K562 (cell line): ENCODE results near the gene NCOA1. TPM values are rescaled to one million over a fixed set of nuclear protein-coding genes. Genes with fewer than 3 reads are reported as not detected.

Experiments used
- C11orf30 ChIP-seq: fragments of 450-650 bp; IDR thresholded peaks from 2 replicates; pipeline ENCODE4 v1.6.1; 2016; ENCODE audit warnings: low read depth, mild to moderate bottlenecking
- CEBPB ChIP-seq: fragments of 450-650 bp; IDR thresholded peaks from 2 replicates; pipeline ENCODE4 v1.6.1; 2016; ENCODE audit warnings: missing genetic modification characterization, missing compliant biosample characterization
- DACH1 ChIP-seq: fragments of 450-650 bp; IDR thresholded peaks from 2 replicates; pipeline ENCODE4 v1.6.1; 2018; ENCODE audit not compliant: partially characterized antibody
- FOXM1 ChIP-seq, 2 experiments: fragments of 450-650 bp in 1 of 2; sonication (generic) in 1 of 2; formaldehyde crosslinking in 1 of 2; IDR thresholded peaks; 2 replicates each; pipeline versions ENCODE4 v1.6.1 to v1.9.0; 2017 to 2022; ENCODE audit warnings: low read depth in 2 of 2, mild to moderate bottlenecking in 2 of 2, missing genetic modification reagents in 1 of 2, moderate library complexity in 1 of 2
- JUNB ChIP-seq: fragments of 450-650 bp; formaldehyde crosslinking; conservative IDR thresholded peaks from 2 replicates; pipeline ENCODE4 v1.4.0; 2020; ENCODE audit warnings: mild to moderate bottlenecking
- RAD21 ChIP-seq, 2 experiments: fragments of 250-450 bp in 1 of 2; fragments of 450-650 bp in 1 of 2; sonication (Bioruptor Pico) in 1 of 2; formaldehyde crosslinking in 1 of 2; IDR thresholded peaks in 1 of 2; conservative IDR thresholded peaks in 1 of 2; 2 replicates each; pipeline versions ENCODE4 v1.4.0 to v1.8.0; 2020 to 2022; ENCODE audit warnings: mild to moderate bottlenecking in 2 of 2, moderate library complexity in 1 of 2
- SMARCA4 ChIP-seq: fragments of 450-650 bp; IDR thresholded peaks from 2 replicates; pipeline ENCODE4 v1.6.1; 2016
- SUPT5H ChIP-seq: fragments of 450-650 bp; IDR thresholded peaks from 2 replicates; pipeline ENCODE4 v1.6.1; 2016
- ZKSCAN8 ChIP-seq: fragments of 200-800 bp; sonication (Bioruptor generic); IDR thresholded peaks from 2 replicates; pipeline ENCODE4 v1.6.1; 2016; ENCODE audit warnings: missing genetic modification characterization, missing compliant biosample characterization
- ZNF146 ChIP-seq: IDR thresholded peaks from one replicate; pipeline ENCODE4 v1.6.1; 2018; ENCODE audit warnings: missing compliant biosample characterization; ENCODE audit not compliant: unreplicated experiment
- ZNF444 ChIP-seq: fragments of 250-450 bp; sonication (Bioruptor Pico); IDR thresholded peaks from 2 replicates; pipeline ENCODE4 v1.4.0; 2020; ENCODE audit warnings: mild to moderate bottlenecking, moderate library complexity
- ZNF586 ChIP-seq: fragments of 450-650 bp; formaldehyde crosslinking; conservative IDR thresholded peaks from 2 replicates; pipeline ENCODE4 v1.4.0; 2020; ENCODE audit warnings: mild to moderate bottlenecking, moderate library complexity
- polyA plus RNA-seq, 8 experiments: library from polyadenylated mRNA; depleted of rRNA in 4 of 8; stranded (reverse) in 5 of 8; unstranded in 3 of 8; fragments of >200 nt; fragmentation: Nextera tagmentation in 2 of 8; fragmentation: Illumina TruSeq in 1 of 8; extraction: Ambion mirVana in 2 of 8; extraction: Trizol in 1 of 8; gene quantifications; 2 replicates each; pipeline versions ENCODE4 v1.2.1 to v1.2.3, GENCODE V29; 2011 to 2014; ENCODE audit warnings: inconsistent platforms in 1 of 8, missing spikeins in 1 of 8
- total RNA-seq, 7 experiments: library from RNA; depleted of rRNA in 6 of 7; stranded (reverse); fragments of >200 nt in 6 of 7; fragmentation: Illumina TruSeq in 2 of 7; extraction: Trizol in 2 of 7; gene quantifications; 2 replicates each; pipeline versions ENCODE4 v1.2.1 to v1.2.3, GENCODE V29; 2011 to 2021; ENCODE audit warnings: low replicate concordance in 1 of 7
- TF ChIP-seq, protein P1 (sequence below): fragments of 250-450 bp; sonication (Bioruptor Pico); IDR thresholded peaks from 2 replicates; pipeline ENCODE4 v1.5.0; 2021
- TF ChIP-seq, protein P2 (sequence below): sonication (generic); formaldehyde crosslinking; IDR thresholded peaks from 2 replicates; pipeline ENCODE4 v1.8.0; 2022; ENCODE audit warnings: mild to moderate bottlenecking, missing genetic modification reagents
- TF ChIP-seq, protein P3 (sequence below): fragments of 450-650 bp; IDR thresholded peaks from one replicate; pipeline ENCODE4 v1.6.1; 2018; ENCODE audit warnings: mild to moderate bottlenecking, moderate library complexity; ENCODE audit not compliant: partially characterized antibody
- TF ChIP-seq, protein P4 (sequence below), 2 experiments: IDR thresholded peaks; 2 replicates each; pipeline ENCODE4 v1.6.1; 2012; ENCODE audit warnings: improper control_type of control experiment in 2 of 2, low read depth in 2 of 2, low read length in 2 of 2, borderline replicate concordance in 1 of 2
- TF ChIP-seq, protein P5 (sequence below): fragments of 250-450 bp; sonication (Bioruptor Pico); IDR thresholded peaks from 2 replicates; pipeline ENCODE4 v1.9.0; 2021; ENCODE audit warnings: mild to moderate bottlenecking
- TF ChIP-seq, protein P6 (sequence below): sonication (generic); formaldehyde crosslinking; IDR thresholded peaks from 2 replicates; pipeline ENCODE4 v1.9.0; 2022; ENCODE audit warnings: mild to moderate bottlenecking, missing genetic modification reagents
- TF ChIP-seq, protein P7 (sequence below): sonication (generic); formaldehyde crosslinking; IDR thresholded peaks from 2 replicates; pipeline ENCODE4 v1.4.0; 2020; ENCODE audit warnings: mild to moderate bottlenecking, missing genetic modification reagents

Gene NCOA1
- total and polyA plus RNA-seq, 9 of the 15 experiments (the other 6 are each of a cell fraction or from before 2014, with no cell fraction given), result 4.9 to 25.7 (median 17.0) TPM

DNA sequence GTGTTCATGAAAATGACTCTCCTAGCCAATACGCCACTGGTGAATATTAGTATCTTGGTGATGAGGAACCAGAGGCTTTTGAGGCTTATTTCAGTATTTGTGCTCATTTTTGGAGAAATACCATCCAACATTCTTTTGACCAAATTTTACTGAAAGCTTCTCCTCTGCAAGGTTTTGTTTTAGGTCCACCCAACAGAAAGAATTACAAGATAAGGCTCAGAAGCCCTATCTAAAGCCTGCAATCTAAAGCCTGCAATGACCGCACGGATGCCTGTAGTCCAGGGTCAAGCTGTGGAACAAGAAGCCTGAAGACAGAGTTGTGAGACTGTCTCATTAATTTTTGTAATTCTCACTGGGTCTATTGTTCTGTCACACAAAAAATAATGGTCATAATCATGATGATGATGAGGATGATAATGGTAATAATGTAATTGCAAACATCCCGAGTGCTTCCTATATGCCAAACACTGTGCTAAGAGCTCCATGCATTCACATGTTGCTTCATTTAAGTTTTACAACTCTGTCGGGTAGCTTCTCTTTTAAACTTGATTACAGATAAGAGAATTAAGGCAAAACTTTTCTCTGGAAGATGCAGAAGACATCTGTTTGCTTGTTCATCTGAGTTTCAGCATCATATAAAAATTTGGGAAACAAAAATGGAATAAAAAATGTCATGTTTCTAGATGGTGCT is 33.2 kb upstream of the NCOA1 start (continued):
- TF ChIP-seq, protein P1, sequence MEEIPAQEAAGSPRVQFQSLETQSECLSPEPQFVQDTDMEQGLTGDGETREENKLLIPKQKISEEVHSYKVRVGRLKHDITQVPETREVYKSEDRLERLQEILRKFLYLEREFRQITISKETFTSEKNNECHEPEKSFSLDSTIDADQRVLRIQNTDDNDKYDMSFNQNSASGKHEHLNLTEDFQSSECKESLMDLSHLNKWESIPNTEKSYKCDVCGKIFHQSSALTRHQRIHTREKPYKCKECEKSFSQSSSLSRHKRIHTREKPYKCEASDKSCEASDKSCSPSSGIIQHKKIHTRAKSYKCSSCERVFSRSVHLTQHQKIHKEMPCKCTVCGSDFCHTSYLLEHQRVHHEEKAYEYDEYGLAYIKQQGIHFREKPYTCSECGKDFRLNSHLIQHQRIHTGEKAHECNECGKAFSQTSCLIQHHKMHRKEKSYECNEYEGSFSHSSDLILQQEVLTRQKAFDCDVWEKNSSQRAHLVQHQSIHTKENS (CRISPR knock-in tag), result no peak
- TF ChIP-seq, protein P2, sequence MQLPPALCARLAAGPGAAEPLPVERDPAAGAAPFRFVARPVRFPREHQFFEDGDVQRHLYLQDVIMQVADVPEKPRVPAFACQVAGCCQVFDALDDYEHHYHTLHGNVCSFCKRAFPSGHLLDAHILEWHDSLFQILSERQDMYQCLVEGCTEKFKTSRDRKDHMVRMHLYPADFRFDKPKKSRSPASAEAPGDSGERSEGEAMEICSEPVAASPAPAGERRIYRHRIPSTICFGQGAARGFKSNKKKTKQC (CRISPR knock-in tag), result no peak
- TF ChIP-seq, protein P3, sequence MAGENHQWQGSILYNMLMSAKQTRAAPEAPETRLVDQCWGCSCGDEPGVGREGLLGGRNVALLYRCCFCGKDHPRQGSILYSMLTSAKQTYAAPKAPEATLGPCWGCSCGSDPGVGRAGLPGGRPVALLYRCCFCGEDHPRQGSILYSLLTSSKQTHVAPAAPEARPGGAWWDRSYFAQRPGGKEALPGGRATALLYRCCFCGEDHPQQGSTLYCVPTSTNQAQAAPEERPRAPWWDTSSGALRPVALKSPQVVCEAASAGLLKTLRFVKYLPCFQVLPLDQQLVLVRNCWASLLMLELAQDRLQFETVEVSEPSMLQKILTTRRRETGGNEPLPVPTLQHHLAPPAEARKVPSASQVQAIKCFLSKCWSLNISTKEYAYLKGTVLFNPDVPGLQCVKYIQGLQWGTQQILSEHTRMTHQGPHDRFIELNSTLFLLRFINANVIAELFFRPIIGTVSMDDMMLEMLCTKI, result no peak
- TF ChIP-seq ZKSCAN8 (CRISPR knock-in tag) (no peak), C11orf30 (no peak), FOXM1 (IDR thresholded peaks at IDR 0.05; ENCODE audit: low read depth) (peak; percentile 76; the same call in 1 of the 2 replicates), FOXM1 (CRISPR knock-in tag; IDR thresholded peaks at IDR 0.05; ENCODE audit: low read depth) (no peak), CEBPB (tag) (no peak), SUPT5H (no peak), SMARCA4 (peak; percentile 95), JUNB (no peak), RAD21 (CRISPR knock-in tag; conservative IDR thresholded peaks at IDR 0.05 in 1 of 2, IDR thresholded peaks at IDR 0.05 in 1 of 2) (peak; percentile 4 to 10; a peak in 2 of 4 replicates), ZNF444 (CRISPR knock-in tag) (no peak), DACH1 (peak; percentile 14), ZNF146 (CRISPR knock-in tag) (no peak), ZNF586 (no peak)
- TF ChIP-seq, protein P4, sequence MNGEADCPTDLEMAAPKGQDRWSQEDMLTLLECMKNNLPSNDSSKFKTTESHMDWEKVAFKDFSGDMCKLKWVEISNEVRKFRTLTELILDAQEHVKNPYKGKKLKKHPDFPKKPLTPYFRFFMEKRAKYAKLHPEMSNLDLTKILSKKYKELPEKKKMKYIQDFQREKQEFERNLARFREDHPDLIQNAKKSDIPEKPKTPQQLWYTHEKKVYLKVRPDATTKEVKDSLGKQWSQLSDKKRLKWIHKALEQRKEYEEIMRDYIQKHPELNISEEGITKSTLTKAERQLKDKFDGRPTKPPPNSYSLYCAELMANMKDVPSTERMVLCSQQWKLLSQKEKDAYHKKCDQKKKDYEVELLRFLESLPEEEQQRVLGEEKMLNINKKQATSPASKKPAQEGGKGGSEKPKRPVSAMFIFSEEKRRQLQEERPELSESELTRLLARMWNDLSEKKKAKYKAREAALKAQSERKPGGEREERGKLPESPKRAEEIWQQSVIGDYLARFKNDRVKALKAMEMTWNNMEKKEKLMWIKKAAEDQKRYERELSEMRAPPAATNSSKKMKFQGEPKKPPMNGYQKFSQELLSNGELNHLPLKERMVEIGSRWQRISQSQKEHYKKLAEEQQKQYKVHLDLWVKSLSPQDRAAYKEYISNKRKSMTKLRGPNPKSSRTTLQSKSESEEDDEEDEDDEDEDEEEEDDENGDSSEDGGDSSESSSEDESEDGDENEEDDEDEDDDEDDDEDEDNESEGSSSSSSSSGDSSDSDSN (IDR thresholded peaks at IDR 0.05; ENCODE audit: borderline replicate concordance in 1 of 2, low read depth in 2 of 2, low read length in 2 of 2), result 0 out of 4 replicates have a peak, but pooled peaks of 1 of the 2 experiments have one; percentile 28
- TF ChIP-seq, protein P5, sequence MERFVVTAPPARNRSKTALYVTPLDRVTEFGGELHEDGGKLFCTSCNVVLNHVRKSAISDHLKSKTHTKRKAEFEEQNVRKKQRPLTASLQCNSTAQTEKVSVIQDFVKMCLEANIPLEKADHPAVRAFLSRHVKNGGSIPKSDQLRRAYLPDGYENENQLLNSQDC (CRISPR knock-in tag), result no peak
- TF ChIP-seq, protein P6, sequence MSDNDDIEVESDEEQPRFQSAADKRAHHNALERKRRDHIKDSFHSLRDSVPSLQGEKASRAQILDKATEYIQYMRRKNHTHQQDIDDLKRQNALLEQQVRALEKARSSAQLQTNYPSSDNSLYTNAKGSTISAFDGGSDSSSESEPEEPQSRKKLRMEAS (CRISPR knock-in tag), result no peak
- TF ChIP-seq, protein P7, sequence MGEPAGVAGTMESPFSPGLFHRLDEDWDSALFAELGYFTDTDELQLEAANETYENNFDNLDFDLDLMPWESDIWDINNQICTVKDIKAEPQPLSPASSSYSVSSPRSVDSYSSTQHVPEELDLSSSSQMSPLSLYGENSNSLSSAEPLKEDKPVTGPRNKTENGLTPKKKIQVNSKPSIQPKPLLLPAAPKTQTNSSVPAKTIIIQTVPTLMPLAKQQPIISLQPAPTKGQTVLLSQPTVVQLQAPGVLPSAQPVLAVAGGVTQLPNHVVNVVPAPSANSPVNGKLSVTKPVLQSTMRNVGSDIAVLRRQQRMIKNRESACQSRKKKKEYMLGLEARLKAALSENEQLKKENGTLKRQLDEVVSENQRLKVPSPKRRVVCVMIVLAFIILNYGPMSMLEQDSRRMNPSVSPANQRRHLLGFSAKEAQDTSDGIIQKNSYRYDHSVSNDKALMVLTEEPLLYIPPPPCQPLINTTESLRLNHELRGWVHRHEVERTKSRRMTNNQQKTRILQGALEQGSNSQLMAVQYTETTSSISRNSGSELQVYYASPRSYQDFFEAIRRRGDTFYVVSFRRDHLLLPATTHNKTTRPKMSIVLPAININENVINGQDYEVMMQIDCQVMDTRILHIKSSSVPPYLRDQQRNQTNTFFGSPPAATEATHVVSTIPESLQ (CRISPR knock-in tag), result 0 out of 2 replicates have a peak, but pooled peaks have one; percentile 58
